HFFc6 (cell line): ENCODE measurements around the gene ABHD3. TPM values are rescaled to one million over a fixed set of nuclear protein-coding genes. Genes with fewer than 3 reads are reported as not detected.
A peak's percentile ranks its signal among the peaks of the same experiment; 100 is the strongest.
"Not testable (repeated sequence)": the region's sequence is repeated elsewhere in the genome, so short reads cannot be mapped to it uniquely, and the experiment has no call there.

Experiments used
- DNase-seq: peaks from one replicate; pipeline ENCODE4 v3.0.0-alpha.2; 2018
- H3K27ac Mint-ChIP-seq: 2 replicates; pipeline ENCODE4 v1.8.0; 2020; ENCODE audit warnings: mild to moderate bottlenecking, mixed read lengths
- H3K27me3 Mint-ChIP-seq: 2 replicates; pipeline ENCODE4 v1.8.0; 2021; ENCODE audit warnings: mild to moderate bottlenecking, moderate library complexity, mixed read lengths; ENCODE audit not compliant: insufficient read depth
- H3K36me3 Mint-ChIP-seq: 2 replicates; pipeline ENCODE4 v1.8.0; 2021; ENCODE audit warnings: low read depth, mixed read lengths
- H3K4me1 Mint-ChIP-seq: 2 replicates; pipeline ENCODE4 v1.8.0; 2020; ENCODE audit warnings: low read depth, mixed read lengths
- H3K4me3 Mint-ChIP-seq: 2 replicates; pipeline ENCODE4 v1.8.0; 2020; ENCODE audit warnings: mild to moderate bottlenecking, moderate library complexity, mixed read lengths
- H3K9me3 Mint-ChIP-seq: 2 replicates; pipeline ENCODE4 v1.8.0; 2020; ENCODE audit warnings: mild to moderate bottlenecking, mixed read lengths
- CTCF ChIP-seq: fragments of 200-600 bp; sonication (generic); IDR thresholded peaks from 2 replicates; pipeline ENCODE4 v1.5.0; 2021; ENCODE audit warnings: antibody characterized with exemption, mild to moderate bottlenecking
- total RNA-seq, 6 experiments: library from RNA; stranded (reverse); fragmentation: NEBNext Ultra II Directional; extraction: Animal tissue kit (Norgen Biotek cat#: 25700); gene quantifications; 2 replicates in 1 of 6; 3 replicates in 5 of 6; pipeline ENCODE4 v1.2.3, GENCODE V29; 2021

Gene ABHD3
- total RNA-seq, 6 experiments from 2014 or later = 2.8 to 7.2 (median 4.7) TPM

- no peaks in the 10 kb centered on the region; the same call in 1 of the 2 replicates for H3K27me3 Mint-ChIP-seq
- no peak for DNase-seq
- peaks cover 11% of the 10 kb centered on the region for H3K9me3 Mint-ChIP-seq
- TF ChIP-seq CTCF = no peak
- no peak overlapping the region for H3K4me3 Mint-ChIP-seq
- peaks cover 28% of the 10 kb centered on the region for H3K36me3 Mint-ChIP-seq
- no peaks in the 10 kb centered on the region for H3K4me1 Mint-ChIP-seq
- H3K27ac Mint-ChIP-seq = no peak overlapping the region
These were observed 11.3 kb downstream of the ABHD3 start for GRCh38 chr18:21693322-21693721.

- Mint-ChIP-seq H3K27me3 (no peaks in the 10 kb centered on the region; the same call in 1 of the 2 replicates), H3K27ac (no peak overlapping the region), H3K4me3 (no peak overlapping the region), H3K9me3 (peaks cover 11% of the 10 kb centered on the region), H3K4me1 (peaks cover 6% of the 10 kb centered on the region), H3K36me3 (peaks cover 28% of the 10 kb centered on the region)
- DNase-seq = no peak
- TF ChIP-seq CTCF = no peak
These were observed 14.8 kb downstream of the ABHD3 start for GRCh38 chr18:21689736-21690135.

- Mint-ChIP-seq H3K27ac (peak overlapping the region; percentile 50), H3K4me1 (peaks cover 12% of the 10 kb centered on the region), H3K36me3 (peaks cover 28% of the 10 kb centered on the region), H3K4me3 (no peak overlapping the region), H3K27me3 (no peaks in the 10 kb centered on the region), H3K9me3 (peaks cover 11% of the 10 kb centered on the region)
- DNase-seq = no peak
- no peak for TF ChIP-seq CTCF
These were observed 18.1 kb downstream of the ABHD3 start for GRCh38 chr18:21686282-21687105.

- H3K27ac Mint-ChIP-seq, DNase-seq, H3K4me3 Mint-ChIP-seq, H3K27me3 Mint-ChIP-seq: not testable (repeated sequence)
- peaks cover 22% of the 10 kb centered on the region for H3K36me3 Mint-ChIP-seq
- peaks cover 11% of the 10 kb centered on the region for H3K9me3 Mint-ChIP-seq
- peaks cover 12% of the 10 kb centered on the region for H3K4me1 Mint-ChIP-seq
These were observed 19.0 kb downstream of the ABHD3 start for GRCh38 chr18:21685556-21685981.

GRCh38 chr18:21684731-21685130 is 19.8 kb downstream of the ABHD3 start:
- Mint-ChIP-seq H3K27me3 (no peaks in the 10 kb centered on the region), H3K27ac (no peak overlapping the region), H3K9me3 (peaks cover 4% of the 10 kb centered on the region), H3K4me1 (peaks cover 12% of the 10 kb centered on the region), H3K4me3 (no peak overlapping the region), H3K36me3 (peaks cover 14% of the 10 kb centered on the region)
- TF ChIP-seq CTCF = no peak
- DNase-seq = no peak

- Mint-ChIP-seq H3K36me3 (no peaks in the 10 kb centered on the region), H3K27ac (no peak overlapping the region), H3K4me1 (peaks cover 12% of the 10 kb centered on the region), H3K27me3 (no peaks in the 10 kb centered on the region), H3K4me3 (no peak overlapping the region), H3K9me3 (no peaks in the 10 kb centered on the region)
- no peak for TF ChIP-seq CTCF
- peak; percentile 45 for DNase-seq
These were observed 22.1 kb downstream of the ABHD3 start for GRCh38 chr18:21682371-21683051.
